ENCODE data around the gene NAPSA.

The NAPSA gene

DNA sequence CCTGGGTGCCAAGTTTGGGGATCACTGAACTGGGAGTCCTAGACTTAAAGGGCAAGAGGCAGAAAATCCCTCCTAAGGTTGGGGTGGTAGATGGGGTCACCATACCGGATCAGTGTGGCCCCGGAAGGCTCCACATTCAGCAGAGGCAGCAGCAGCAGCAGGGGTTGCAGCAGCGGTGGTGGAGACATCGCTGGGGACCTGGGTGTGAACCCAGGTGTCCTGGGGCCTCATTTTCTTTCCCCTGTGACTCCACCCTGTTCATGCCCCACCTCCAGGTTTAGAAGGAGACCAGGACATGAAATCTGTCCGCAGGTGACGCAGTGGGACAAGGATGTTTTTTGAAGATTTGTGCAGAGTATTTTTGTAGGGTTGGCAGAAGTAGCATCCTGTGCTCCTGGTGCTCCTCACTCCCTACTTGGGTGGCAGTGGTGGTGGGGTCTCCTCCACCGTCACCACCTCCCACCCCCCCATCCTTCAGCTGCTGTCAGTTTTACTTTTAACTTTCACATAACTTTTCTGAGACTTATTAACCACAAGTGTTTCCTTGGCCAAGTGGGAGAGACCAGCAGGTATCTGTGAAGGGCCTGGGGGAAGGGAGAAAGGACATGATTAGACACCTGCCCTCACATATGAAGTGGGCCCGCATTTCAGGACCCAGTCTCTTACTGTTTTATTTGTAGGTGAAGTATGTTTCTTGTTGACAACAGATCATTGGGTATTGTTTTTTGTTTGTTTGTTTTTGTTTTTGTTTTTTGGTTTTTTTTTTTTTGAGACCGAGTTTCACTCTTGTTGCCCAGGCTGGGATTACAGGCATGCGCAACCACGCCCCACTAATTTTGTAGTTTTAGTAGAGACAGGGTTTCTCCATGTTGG, at the start of gene NAPSA:
Gene NAPSA (minus strand): TSS at position 206 of the 873 bp plus-strand sequence. CDS start 18 bp downstream, at position 188.
- Histone ChIP-seq H4K20me1 (ENCODE audit: insufficient read depth) (no peaks in the 10 kb centered on the region), H3K9ac (no peak within 1 kb of the TSS), H2AFZ (ENCODE audit: low read depth) (no peak within 1 kb of the TSS), H3K4me3 (IDR thresholded peaks at IDR 0.05; ENCODE audit: insufficient read depth, low read depth, low read length) (no peak within 1 kb of the TSS), H3K4me1 (ENCODE audit: low read depth, poor library complexity, severe bottlenecking) (no peaks in the 10 kb centered on the region), H3K79me2 (ENCODE audit: insufficient read depth, low read depth) (no peaks in the 10 kb centered on the region), H3K27ac (no peak within 1 kb of the TSS), H3K4me2 (no peak within 1 kb of the TSS), H3K27me3 (ENCODE audit: insufficient read depth, low read depth) (peaks cover 65% of the 10 kb centered on the region), H3K36me3 (ENCODE audit: insufficient read depth) (no peaks in the 10 kb centered on the region)
- TF ChIP-seq, protein P1, sequence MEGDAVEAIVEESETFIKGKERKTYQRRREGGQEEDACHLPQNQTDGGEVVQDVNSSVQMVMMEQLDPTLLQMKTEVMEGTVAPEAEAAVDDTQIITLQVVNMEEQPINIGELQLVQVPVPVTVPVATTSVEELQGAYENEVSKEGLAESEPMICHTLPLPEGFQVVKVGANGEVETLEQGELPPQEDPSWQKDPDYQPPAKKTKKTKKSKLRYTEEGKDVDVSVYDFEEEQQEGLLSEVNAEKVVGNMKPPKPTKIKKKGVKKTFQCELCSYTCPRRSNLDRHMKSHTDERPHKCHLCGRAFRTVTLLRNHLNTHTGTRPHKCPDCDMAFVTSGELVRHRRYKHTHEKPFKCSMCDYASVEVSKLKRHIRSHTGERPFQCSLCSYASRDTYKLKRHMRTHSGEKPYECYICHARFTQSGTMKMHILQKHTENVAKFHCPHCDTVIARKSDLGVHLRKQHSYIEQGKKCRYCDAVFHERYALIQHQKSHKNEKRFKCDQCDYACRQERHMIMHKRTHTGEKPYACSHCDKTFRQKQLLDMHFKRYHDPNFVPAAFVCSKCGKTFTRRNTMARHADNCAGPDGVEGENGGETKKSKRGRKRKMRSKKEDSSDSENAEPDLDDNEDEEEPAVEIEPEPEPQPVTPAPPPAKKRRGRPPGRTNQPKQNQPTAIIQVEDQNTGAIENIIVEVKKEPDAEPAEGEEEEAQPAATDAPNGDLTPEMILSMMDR (conservative IDR thresholded peaks at IDR 0.05; ENCODE audit: low read depth, low read length) = no peak

DNA sequence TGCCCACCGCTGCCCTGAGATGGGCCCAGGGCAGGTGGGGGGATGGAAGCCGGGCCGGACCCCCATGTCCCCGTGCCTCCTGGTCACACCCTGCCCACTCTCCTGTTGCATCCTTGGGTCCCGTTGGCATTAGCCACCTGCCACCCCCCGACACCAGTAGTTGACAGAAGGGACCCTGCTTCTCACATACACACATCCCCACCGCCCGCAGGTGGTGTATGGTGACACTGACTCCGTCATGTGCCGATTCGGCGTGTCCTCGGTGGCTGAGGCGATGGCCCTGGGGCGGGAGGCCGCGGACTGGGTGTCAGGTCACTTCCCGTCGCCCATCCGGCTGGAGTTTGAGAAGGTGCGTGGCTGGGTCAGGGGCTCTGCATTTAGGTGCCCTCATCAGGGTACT, 48.1 kb upstream of the NAPSA start:
- Histone ChIP-seq H3K27me3 (ENCODE audit: insufficient read depth, low read depth) (no peaks in the 10 kb centered on the region), H3K36me3 (ENCODE audit: insufficient read depth) (no peaks in the 10 kb centered on the region), H3K4me1 (ENCODE audit: low read depth, poor library complexity, severe bottlenecking) (peaks cover 8% of the 10 kb centered on the region)

DNA sequence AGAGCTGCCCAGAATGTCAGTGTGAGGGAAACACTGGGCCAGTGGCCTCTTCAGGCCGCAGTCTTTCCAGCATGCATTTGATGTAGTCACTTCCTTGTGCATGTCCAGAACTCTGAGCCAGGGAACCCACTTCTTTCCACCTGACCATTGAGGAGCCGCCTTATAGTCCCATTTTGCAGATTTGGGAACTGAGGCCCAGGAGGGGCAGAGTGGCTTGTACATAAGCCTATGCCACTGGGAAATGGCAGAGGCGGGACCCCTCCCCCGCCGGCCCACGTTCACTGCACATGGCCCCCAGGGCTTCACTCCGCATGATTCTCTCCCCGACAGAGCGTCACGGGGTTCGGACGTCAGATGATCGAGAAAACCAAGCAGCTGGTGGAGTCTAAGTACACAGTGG, 47.7 kb upstream of the NAPSA start:
- Histone ChIP-seq H3K36me3 (ENCODE audit: insufficient read depth) (no peaks in the 10 kb centered on the region), H3K9ac (no peak overlapping the region), H3K4me3 (IDR thresholded peaks at IDR 0.05; ENCODE audit: insufficient read depth, low read depth, low read length) (no peak overlapping the region), H3K27ac (no peak overlapping the region), H4K20me1 (ENCODE audit: insufficient read depth) (no peaks in the 10 kb centered on the region), H3K79me2 (ENCODE audit: insufficient read depth, low read depth) (no peaks in the 10 kb centered on the region), H3K27me3 (ENCODE audit: insufficient read depth, low read depth) (no peaks in the 10 kb centered on the region), H3K4me2 (no peak overlapping the region), H3K4me1 (ENCODE audit: low read depth, poor library complexity, severe bottlenecking) (peaks cover 4% of the 10 kb centered on the region), H2AFZ (ENCODE audit: low read depth) (no peak overlapping the region)
- TF ChIP-seq, protein P1 (conservative IDR thresholded peaks at IDR 0.05; ENCODE audit: low read depth, low read length) = no peak

More for the DNA sequence above, 48.1 kb upstream of the NAPSA start:
- H3K4me3 ChIP-seq (IDR thresholded peaks at IDR 0.05; ENCODE audit: insufficient read depth, low read depth, low read length) = no peak overlapping the region
- H4K20me1 ChIP-seq (ENCODE audit: insufficient read depth) = no peaks in the 10 kb centered on the region
- TF ChIP-seq, protein P1 (conservative IDR thresholded peaks at IDR 0.05; ENCODE audit: low read depth, low read length) = no peak
- no peak overlapping the region for H3K27ac ChIP-seq
- H2AFZ ChIP-seq (ENCODE audit: low read depth) = no peak overlapping the region
- no peak overlapping the region for H3K9ac ChIP-seq
- H3K79me2 ChIP-seq (ENCODE audit: insufficient read depth, low read depth) = no peaks in the 10 kb centered on the region
- H3K4me2 ChIP-seq = no peak overlapping the region

- no peak overlapping the region for H2AFZ ChIP-seq (ENCODE audit: low read depth)
- TF ChIP-seq, protein P1 (conservative IDR thresholded peaks at IDR 0.05; ENCODE audit: low read depth, low read length) = no peak
- H3K4me2 ChIP-seq = no peak overlapping the region
- H4K20me1 ChIP-seq (ENCODE audit: insufficient read depth) = no peaks in the 10 kb centered on the region
- H3K27ac ChIP-seq = no peak overlapping the region
- no peaks in the 10 kb centered on the region for H3K36me3 ChIP-seq (ENCODE audit: insufficient read depth)
- H3K9ac ChIP-seq = no peak overlapping the region
- H3K79me2 ChIP-seq (ENCODE audit: insufficient read depth, low read depth) = no peaks in the 10 kb centered on the region
- no peaks in the 10 kb centered on the region for H3K4me1 ChIP-seq (ENCODE audit: low read depth, poor library complexity, severe bottlenecking)
- H3K27me3 ChIP-seq (ENCODE audit: insufficient read depth, low read depth) = no peaks in the 10 kb centered on the region
- H3K4me3 ChIP-seq (IDR thresholded peaks at IDR 0.05; ENCODE audit: insufficient read depth, low read depth, low read length) = no peak overlapping the region
Measured at GRCh38 chr19:50412419-50412818, 47.0 kb upstream of the NAPSA start.
